H1 (cell line): Measurements from ENCODE around the gene EPHA2. TPM values are rescaled to one million over a fixed set of nuclear protein-coding genes. Genes with fewer than 3 reads are reported as not detected.
A peak's percentile ranks its signal among the peaks of the same experiment; 100 is the strongest.

ENCODE experiments used
- CTCF ChIA-PET: fragments of 300-600 bp; sonication (Branson Sonifier 250); formaldehyde crosslinking; loops from one replicate; lab custom pipeline; 2021; ENCODE audit not compliant: partially characterized antibody; lab: Charles Lee
- POLR2A ChIA-PET: fragments of 300-600 bp; sonication (Branson Sonifier 250); formaldehyde crosslinking; loops from one replicate; lab custom pipeline; 2021; ENCODE audit warnings: inconsistent platforms; ENCODE audit not compliant: partially characterized antibody; lab: Charles Lee
- DNase-seq, 2 experiments: peaks; one replicate each; pipeline versions ENCODE4 v3.0.0 to v3.0.0-alpha.2; 2010 to 2022; ENCODE audit warnings: low spot score in 2 of 2, low read depth in 1 of 2, mixed read lengths in 1 of 2
- FAIRE-seq: peaks from 2 replicates; lab custom pipeline; 2011; peaks lifted over from hg19 to GRCh38; lab: Jason Lieb, UNC
- H2AFZ ChIP-seq: 2 replicates; pipeline ENCODE4 v1.8.1; 2012; ENCODE audit warnings: low read length, inconsistent platforms
- H2AK5ac ChIP-seq: 2 replicates; pipeline ENCODE4 v1.6.1; 2013; ENCODE audit warnings: low read depth, low read length
- H2BK120ac ChIP-seq: replicated peaks from 2 replicates; pipeline ENCODE3; 2013; ENCODE audit warnings: low read depth, low read length, inconsistent platforms
- H2BK12ac ChIP-seq: 2 replicates; pipeline ENCODE4 v1.6.1; 2013; ENCODE audit warnings: low read depth, low read length
- H2BK15ac ChIP-seq: 2 replicates; pipeline ENCODE4 v1.6.1; 2013; ENCODE audit warnings: low read length
- H2BK20ac ChIP-seq: 2 replicates; pipeline ENCODE4 v1.6.1; 2013; ENCODE audit warnings: low read length
- H2BK5ac ChIP-seq: 2 replicates; pipeline ENCODE4 v1.6.1; 2013; ENCODE audit warnings: low read depth, low read length
- H3K14ac ChIP-seq: 2 replicates; pipeline ENCODE4 v1.6.1; 2013; ENCODE audit warnings: inconsistent platforms; ENCODE audit not compliant: insufficient read length
- H3K18ac ChIP-seq: 2 replicates; pipeline ENCODE4 v1.6.1; 2013; ENCODE audit warnings: low read length; ENCODE audit errors: extremely low read depth
- H3K23ac ChIP-seq: 2 replicates; pipeline ENCODE4 v1.6.1; 2013; ENCODE audit warnings: inconsistent platforms; ENCODE audit not compliant: insufficient read length
- H3K23me2 ChIP-seq: 2 replicates; pipeline ENCODE4 v1.6.1; 2013; ENCODE audit warnings: low read depth, low read length
- H3K27ac ChIP-seq: 2 replicates; pipeline ENCODE4 v1.6.1; 2011; ENCODE audit warnings: low read depth, low read length, inconsistent platforms
- H3K27me3 ChIP-seq, 4 experiments: replicated peaks in 1 of 4; 1 replicate in 1 of 4; 2 replicates in 3 of 4; pipeline versions ENCODE4 v1.6.1 to v1.8.1; 2011 to 2013; ENCODE audit warnings: low read length in 3 of 4, mild to moderate bottlenecking in 3 of 4, inconsistent platforms in 2 of 4, mixed read lengths in 2 of 4, moderate library complexity in 1 of 4; ENCODE audit not compliant: control insufficient read depth in 3 of 4, insufficient read depth in 3 of 4; ENCODE audit errors: extremely low read depth in 1 of 4
- H3K36me3 ChIP-seq, 4 experiments: 2 replicates each; pipeline versions ENCODE4 v1.6.1 to v1.8.1; 2011 to 2013; ENCODE audit warnings: mild to moderate bottlenecking in 4 of 4, low read length in 3 of 4, moderate library complexity in 2 of 4, control low read depth in 1 of 4, inconsistent platforms in 1 of 4; ENCODE audit not compliant: insufficient read depth in 4 of 4, control insufficient read depth in 2 of 4
- H3K4ac ChIP-seq: replicated peaks from 2 replicates; pipeline ENCODE3; 2013; ENCODE audit warnings: low read length, low read depth, mixed read lengths, inconsistent platforms; ENCODE audit not compliant: insufficient read length
- H3K4me1 ChIP-seq, 4 experiments: replicated peaks in 1 of 4; 1 replicate in 1 of 4; 2 replicates in 3 of 4; pipeline versions ENCODE4 v1.6.1 to v1.8.1; 2011 to 2013; ENCODE audit warnings: low read length in 3 of 4, inconsistent platforms in 2 of 4, mixed read lengths in 1 of 4; ENCODE audit not compliant: insufficient read depth in 4 of 4, control insufficient read depth in 3 of 4
- H3K4me2 ChIP-seq, 2 experiments: 2 replicates each; pipeline versions ENCODE4 v1.6.1 to v1.8.1; 2011 to 2013; ENCODE audit warnings: low read depth in 2 of 2, low read length in 2 of 2, control low read depth in 1 of 2, inconsistent platforms in 1 of 2, mild to moderate bottlenecking in 1 of 2; ENCODE audit not compliant: insufficient read depth in 1 of 2
- H3K4me3 ChIP-seq, 4 experiments: fragments of 200-600, 300-600 bp in 1 of 4; sonication (generic), shearing (Covaris generic), sonication (Bioruptor Twin) in 1 of 4; 2 replicates each; pipeline versions ENCODE4 v1.5.1 to v1.8.1; 2011 to 2016; ENCODE audit warnings: low read length in 4 of 4, low read depth in 3 of 4, control low read depth in 2 of 4, inconsistent platforms in 2 of 4, mild to moderate bottlenecking in 2 of 4, mixed read lengths in 1 of 4, moderate library complexity in 1 of 4; ENCODE audit not compliant: insufficient read depth in 2 of 4; ENCODE audit errors: extremely low read depth in 1 of 4
- H3K56ac ChIP-seq: replicated peaks from 2 replicates; pipeline ENCODE3; 2013; ENCODE audit warnings: low read depth, mild to moderate bottlenecking, mixed read lengths, low read length, inconsistent platforms; ENCODE audit not compliant: insufficient read length
- H3K79me1 ChIP-seq: 2 replicates; pipeline ENCODE4 v1.6.1; 2013; ENCODE audit warnings: low read depth, low read length, control low read depth
- H3K79me2 ChIP-seq, 2 experiments: 2 replicates each; pipeline versions ENCODE4 v1.6.1 to v1.8.1; 2012 to 2013; ENCODE audit warnings: low read length in 2 of 2, mild to moderate bottlenecking in 2 of 2, inconsistent platforms in 1 of 2; ENCODE audit not compliant: insufficient read depth in 2 of 2, control insufficient read depth in 1 of 2
- H3K9ac ChIP-seq, 4 experiments: replicated peaks in 1 of 4; 1 replicate in 1 of 4; 2 replicates in 3 of 4; pipeline versions ENCODE4 v1.6.1 to v1.8.1; 2011 to 2013; ENCODE audit warnings: low read depth in 3 of 4, low read length in 3 of 4, control low read depth in 2 of 4, mild to moderate bottlenecking in 2 of 4, moderate library complexity in 2 of 4, inconsistent platforms in 1 of 4; ENCODE audit errors: extremely low read depth in 1 of 4
- H3K9me3 ChIP-seq, 2 experiments: 2 replicates each; pipeline versions ENCODE4 v1.6.1 to v1.8.1; 2012 to 2013; ENCODE audit warnings: mild to moderate bottlenecking in 2 of 2, moderate library complexity in 2 of 2, control low read depth in 1 of 2, inconsistent platforms in 1 of 2, low read depth in 1 of 2, low read length in 1 of 2, mixed read lengths in 1 of 2; ENCODE audit not compliant: insufficient read depth in 2 of 2
- H4K20me1 ChIP-seq, 2 experiments: replicated peaks in 1 of 2; 2 replicates each; pipeline versions ENCODE3 to v1.8.1; 2011 to 2013; ENCODE audit warnings: inconsistent platforms in 2 of 2, low read length in 2 of 2, mild to moderate bottlenecking in 1 of 2; ENCODE audit not compliant: insufficient read depth in 2 of 2, control insufficient read depth in 1 of 2
- H4K5ac ChIP-seq: 2 replicates; pipeline ENCODE4 v1.6.1; 2013; ENCODE audit warnings: low read length, low read depth, mixed read lengths, inconsistent platforms; ENCODE audit not compliant: insufficient read length
- H4K8ac ChIP-seq: 2 replicates; pipeline ENCODE4 v1.8.0; 2013; ENCODE audit warnings: mild to moderate bottlenecking, moderate library complexity, low read length, inconsistent platforms; ENCODE audit not compliant: insufficient read depth; ENCODE audit errors: extremely low read depth
- H4K91ac ChIP-seq: replicated peaks from 2 replicates; pipeline ENCODE3; 2013; ENCODE audit warnings: low read length, mixed read lengths, inconsistent platforms; ENCODE audit not compliant: insufficient read length
- ATF2 ChIP-seq: IDR thresholded peaks from 2 replicates; pipeline ENCODE4 v1.6.1; 2012; ENCODE audit warnings: low read length, inconsistent platforms
- ATF3 ChIP-seq: IDR thresholded peaks from 2 replicates; pipeline ENCODE4 v1.6.1; 2011; ENCODE audit warnings: low read depth, mild to moderate bottlenecking, low read length; ENCODE audit not compliant: insufficient read depth
- EZH2 ChIP-seq: fragments of 200-600 bp; sonication (generic); IDR thresholded peaks from 2 replicates; pipeline ENCODE4 v1.7.1; 2012; ENCODE audit warnings: low read depth, mild to moderate bottlenecking, moderate library complexity, low read length, inconsistent platforms; ENCODE audit not compliant: severe bottlenecking
- JUND ChIP-seq: IDR thresholded peaks from 2 replicates; pipeline ENCODE4 v1.6.1; 2011; ENCODE audit warnings: mild to moderate bottlenecking, improper control_type of control experiment, low read length
- NRF1 ChIP-seq: IDR thresholded peaks from 2 replicates; pipeline ENCODE4 v1.6.1; 2011; ENCODE audit warnings: mild to moderate bottlenecking, low read depth, low read length, improper control_type of control experiment
- RAD21 ChIP-seq, 2 experiments: IDR thresholded peaks in 1 of 2; conservative IDR thresholded peaks in 1 of 2; 2 replicates each; pipeline ENCODE4 v1.6.1; 2011; ENCODE audit warnings: low read depth in 2 of 2, low read length in 2 of 2, improper control_type of control experiment in 1 of 2, inconsistent platforms in 1 of 2, mild to moderate bottlenecking in 1 of 2, moderate library complexity in 1 of 2
- WGBS, 2 experiments: shearing (Covaris generic) in 1 of 2; methylation state at CpG; one replicate each; pipeline versions ENCODE4 v1.1.6 to v1.1.7; 2013 to 2015; ENCODE audit warnings: low lambda C conversion rate in 2 of 2, mixed read lengths in 2 of 2, inconsistent platforms in 1 of 2, low coverage in 1 of 2, missing lambda C conversion rate in 1 of 2; ENCODE audit not compliant: insufficient replicate concordance in 2 of 2, insufficient coverage in 1 of 2, insufficient read length in 1 of 2; ENCODE audit errors: extremely low coverage in 1 of 2, missing lambda C conversion rate in 1 of 2; 5-methylcytosine and 5-hydroxymethylcytosine counted together
- polyA plus RNA-seq, 7 experiments: library from polyadenylated mRNA; depleted of rRNA in 3 of 7; stranded (reverse) in 5 of 7; unstranded in 2 of 7; fragments of >200 nt in 5 of 7; fragments of 200-250 nt in 2 of 7; gene quantifications; 1 replicate in 5 of 7; 2 replicates in 1 of 7; 4 replicates in 1 of 7; pipeline versions ENCODE4 v1.2.1 to v1.2.3, GENCODE V29; 2011 to 2013; ENCODE audit warnings: missing spikeins in 2 of 7, mixed read lengths in 2 of 7
- total RNA-seq: library from RNA; stranded (reverse); fragmentation: NEBNext Ultra II Directional; extraction: Animal tissue kit (Norgen Biotek cat#: 25700); gene quantifications from 2 replicates; pipeline ENCODE4 v1.2.1, GENCODE V29; 2021

Gene EPHA2
- total and polyA plus RNA-seq, 2 of the 8 experiments (the other 6 are each of a cell fraction or from before 2014, with no cell fraction given) = 26.8 to 33.6 TPM

- Histone ChIP-seq H3K4me3 (no peak overlapping the region), H2BK20ac (0 out of 2 replicates have a peak overlapping the region, but pooled peaks have one; percentile 61), H3K56ac (no peak overlapping the region), H2BK15ac (no peak overlapping the region), H3K14ac (no peak overlapping the region), H2BK12ac (peak overlapping the region; percentile 68; the same call in 1 of the 2 replicates), H3K18ac (no peak overlapping the region; the same call in 1 of the 2 replicates), H3K4me1 (peaks cover 5 to 24% (median 13%) of the 10 kb centered on the region in 4 experiments), H3K27ac (no peak overlapping the region), H3K9ac (no peak overlapping the region), H2BK5ac (no peak overlapping the region), H3K27me3 (no peaks in the 10 kb centered on the region; a peak in 1 of 7 replicates), H3K4me2 (no peak overlapping the region), H3K23me2 (no peaks in the 10 kb centered on the region), H3K79me2 (no peaks in the 10 kb centered on the region), H2AFZ (no peak overlapping the region), H3K9me3 (no peaks in the 10 kb centered on the region), H4K91ac (peak overlapping the region; percentile 80), H3K23ac (no peak overlapping the region), H3K79me1 (no peaks in the 10 kb centered on the region), H3K36me3 (no peaks in the 10 kb centered on the region), H4K20me1 (no peaks in the 10 kb centered on the region), H4K8ac (peak overlapping the region; percentile 7; the same call in 1 of the 2 replicates), H4K5ac (no peak overlapping the region), H2AK5ac (no peak overlapping the region), H2BK120ac (no peak overlapping the region), H3K4ac (no peak overlapping the region)
- POLR2A ChIA-PET = interaction anchor here (0.7 to 3.3 kb wide), 5 partner anchors 9 to 92 kb away, joined by 3 to 14 read pairs (median 3); no protein-coding TSS in a partner anchor
- DNase-seq (no peak), FAIRE-seq (no peak)
- CTCF ChIA-PET = interaction anchor here (0.8 to 6.4 kb wide), 6 partner anchors 9 to 116 kb away, joined by 3 to 53 read pairs (median 4); no protein-coding TSS in a partner anchor
- 94% methylated on average over 10 of the region's 15 CpGs; no CpG with 5 or more reads in 1 of the 2 experiments for WGBS, 2 experiments
- TF ChIP-seq ATF2 (no peak), RAD21 (IDR thresholded peaks at IDR 0.05 in 1 of 2, conservative IDR thresholded peaks at IDR 0.05 in 1 of 2; ENCODE audit: low read depth in 2 of 2, low read length in 2 of 2) (no peak), NRF1 (no peak), ATF3 (no peak), JUND (no peak), EZH2 (no peak)
These were observed 16.5 kb upstream of the EPHA2 start for GRCh38 chr1:16172218-16172830.
